Common myeloid progenitor, CD34-positive (primary cell): ENCODE results near the gene FHIP2A.
"Not testable (repeated sequence)": the region's sequence is repeated elsewhere in the genome, so short reads cannot be mapped to it uniquely, and the experiment has no call there.

Experiments used
- CTCF ChIA-PET: fragments of 350-600 bp; sonication (Branson Sonifier 250); formaldehyde crosslinking; loops from one replicate; lab custom pipeline; 2021; ENCODE audit warnings: antibody characterized with exemption; lab: Charles Lee
- POLR2A ChIA-PET: fragments of 350-600 bp; sonication (Branson Sonifier 250); formaldehyde crosslinking; loops from one replicate; lab custom pipeline; 2021; ENCODE audit warnings: antibody characterized with exemption; lab: Charles Lee
- DNase-seq, 3 donors: peaks; one replicate each; pipeline versions ENCODE4 v3.0.0 to v3.0.0-alpha.2; 2013
- H3K27ac ChIP-seq, 2 experiments: 1 replicate in 1 of 2; 2 replicates in 1 of 2; pipeline ENCODE4 v1.7.0; 2013; ENCODE audit warnings: inconsistent platforms in 2 of 2, low read length in 2 of 2, mild to moderate bottlenecking in 2 of 2, low read depth in 1 of 2, moderate library complexity in 1 of 2; ENCODE audit not compliant: severe bottlenecking in 2 of 2, insufficient read depth in 1 of 2, poor library complexity in 1 of 2
- H3K27me3 ChIP-seq, 5 experiments: replicated peaks in 2 of 5; 1 replicate in 3 of 5; 2 replicates in 2 of 5; pipeline versions ENCODE4 v1.6.1 to v1.7.0; 2013; ENCODE audit warnings: low read length in 4 of 5, mild to moderate bottlenecking in 2 of 5, moderate library complexity in 2 of 5, inconsistent platforms in 1 of 5; ENCODE audit not compliant: insufficient read depth in 5 of 5, control insufficient read depth in 4 of 5
- H3K36me3 ChIP-seq, 4 experiments: 1 replicate in 2 of 4; 2 replicates in 2 of 4; pipeline versions ENCODE4 v1.6.1 to v1.7.0; 2013; ENCODE audit warnings: low read length in 3 of 4, control low read depth in 1 of 4, mild to moderate bottlenecking in 1 of 4; ENCODE audit not compliant: control insufficient read depth in 4 of 4, insufficient read depth in 4 of 4
- H3K4me1 ChIP-seq, 4 experiments: 1 replicate in 3 of 4; 2 replicates in 1 of 4; pipeline versions ENCODE4 v1.6.1 to v1.7.1; 2013; ENCODE audit warnings: low read length in 3 of 4, mild to moderate bottlenecking in 3 of 4, control low read depth in 1 of 4, inconsistent platforms in 1 of 4, moderate library complexity in 1 of 4; ENCODE audit not compliant: control insufficient read depth in 4 of 4, insufficient read depth in 4 of 4; ENCODE audit errors: control extremely low read depth in 1 of 4
- H3K4me3 ChIP-seq, 7 experiments: 1 replicate in 4 of 7; 2 replicates in 3 of 7; pipeline versions ENCODE4 v1.5.1 to v1.7.0; 2013; ENCODE audit warnings: mild to moderate bottlenecking in 7 of 7, low read length in 6 of 7, moderate library complexity in 6 of 7, inconsistent platforms in 2 of 7, low read depth in 2 of 7, control low read depth in 1 of 7; ENCODE audit not compliant: insufficient read depth in 4 of 7, control insufficient read depth in 1 of 7; ENCODE audit errors: extremely low read depth in 1 of 7
- H3K9me3 ChIP-seq, 5 experiments: 1 replicate in 4 of 5; 2 replicates in 1 of 5; pipeline versions ENCODE4 v1.6.1 to v1.7.1; 2013; ENCODE audit warnings: low read length in 4 of 5, mild to moderate bottlenecking in 2 of 5, inconsistent platforms in 1 of 5, low read depth in 1 of 5, moderate library complexity in 1 of 5; ENCODE audit not compliant: control insufficient read depth in 4 of 5, insufficient read depth in 2 of 5; ENCODE audit errors: control extremely low read depth in 1 of 5
- WGBS: methylation state at CpG from one replicate; pipeline ENCODE4 v1.1.5; 2013; ENCODE audit not compliant: insufficient coverage; 5-methylcytosine and 5-hydroxymethylcytosine counted together

FHIP2A gene

GRCh38 chr10:114854906-114855305, 33.3 kb downstream of the FHIP2A start:
- POLR2A ChIA-PET = no interaction called here
- H3K36me3 ChIP-seq = peaks cover 34 to 58% (median 47%) of the 10 kb centered on the region in 4 experiments
- no peak overlapping the region for H3K27ac ChIP-seq

GRCh38 chr10:114855776-114856543, 34.4 kb downstream of the FHIP2A start:
- no peaks in the 10 kb centered on the region for H3K9me3 ChIP-seq
- peaks cover 0 to 16% (median 7%) of the 10 kb centered on the region in 4 experiments for H3K4me1 ChIP-seq
- H3K4me3 ChIP-seq = no peak overlapping the region
- POLR2A ChIA-PET = no interaction called here
- H3K36me3 ChIP-seq = peaks cover 28 to 54% (median 42%) of the 10 kb centered on the region in 4 experiments
- DNase-seq = no peak
- WGBS = 100% methylated on average over 1 of the region's 7 CpGs
- no peak overlapping the region for H3K27ac ChIP-seq
- no peaks in the 10 kb centered on the region for H3K27me3 ChIP-seq
- CTCF ChIA-PET = interaction anchor here (1.5 kb wide), 1 partner anchor 23 kb away, joined by 4 read pairs; no protein-coding TSS in a partner anchor

More at GRCh38 chr10:114854906-114855305, 33.3 kb downstream of the FHIP2A start:
- H3K9me3 ChIP-seq = no peaks in the 10 kb centered on the region
- H3K4me3 ChIP-seq = no peak overlapping the region
- no peaks in the 10 kb centered on the region for H3K27me3 ChIP-seq
- DNase-seq = no peak
- no CpG with 5 or more reads among the region's 1 CpG for WGBS
- CTCF ChIA-PET = interaction anchor here (0.7 to 1.5 kb wide), 3 partner anchors 17 to 24 kb away, joined by 3 to 4 read pairs (median 4); no protein-coding TSS in a partner anchor
- H3K4me1 ChIP-seq = peaks cover 0 to 16% (median 7%) of the 10 kb centered on the region in 4 experiments

- Histone ChIP-seq H3K4me1 (peaks cover 0 to 12% (median 7%) of the 10 kb centered on the region in 4 experiments), H3K27me3 (no peaks in the 10 kb centered on the region), H3K4me3 (no peak overlapping the region), H3K36me3 (peaks cover 33 to 62% (median 48%) of the 10 kb centered on the region in 4 experiments), H3K9me3 (no peaks in the 10 kb centered on the region), H3K27ac (no peak overlapping the region)
- CTCF ChIA-PET = no interaction called here
- no peak for DNase-seq
- POLR2A ChIA-PET = interaction anchor here (0.7 kb wide), 1 partner anchor 379 kb away, joined by 3 read pairs; no protein-coding TSS in a partner anchor
- WGBS = 98% methylated on average over 7 of the region's 9 CpGs
These were observed 35.1 kb downstream of the FHIP2A start for GRCh38 chr10:114856544-114857287.

GRCh38 chr10:114857288-114857565, 35.6 kb downstream of the FHIP2A start:
- POLR2A ChIA-PET = interaction anchor here (0.7 kb wide), 1 partner anchor 380 kb away, joined by 3 read pairs; no protein-coding TSS in a partner anchor

GRCh38 chr10:114857922-114858629, 36.5 kb downstream of the FHIP2A start:
- CTCF ChIA-PET = interaction anchor here (1.2 kb wide), 1 partner anchor 13 kb away, joined by 3 read pairs; no protein-coding TSS in a partner anchor

More at GRCh38 chr10:114857288-114857565, 35.6 kb downstream of the FHIP2A start:
- H3K27ac ChIP-seq, DNase-seq, H3K27me3 ChIP-seq, H3K4me1 ChIP-seq, H3K9me3 ChIP-seq, CTCF ChIA-PET, H3K4me3 ChIP-seq: not testable (repeated sequence)
- WGBS = 100% methylated on average over 5 of the region's 8 CpGs
- H3K36me3 ChIP-seq = peaks cover 33 to 64% (median 49%) of the 10 kb centered on the region in 4 experiments

GRCh38 chr10:114859222-114859621, 37.6 kb downstream of the FHIP2A start:
- Histone ChIP-seq H3K27me3 (no peaks in the 10 kb centered on the region), H3K4me3 (no peak overlapping the region), H3K36me3 (peaks cover 36 to 72% (median 55%) of the 10 kb centered on the region in 4 experiments), H3K4me1 (no peaks in the 10 kb centered on the region), H3K9me3 (no peaks in the 10 kb centered on the region), H3K27ac (no peak overlapping the region)
- ChIA-PET POLR2A (no interaction called here), CTCF (interaction anchor here (0.7 to 1.2 kb wide), 2 partner anchors 12 to 20 kb away, joined by 3 read pairs; no protein-coding TSS in a partner anchor)
- no peak for DNase-seq
- WGBS = 99% methylated on average over 7 of the region's 7 CpGs

More at GRCh38 chr10:114857922-114858629, 36.5 kb downstream of the FHIP2A start:
- Histone ChIP-seq H3K27me3 (no peaks in the 10 kb centered on the region), H3K9me3 (no peaks in the 10 kb centered on the region), H3K4me3 (no peak overlapping the region), H3K27ac (no peak overlapping the region), H3K36me3 (peaks cover 38 to 66% (median 51%) of the 10 kb centered on the region in 4 experiments), H3K4me1 (no peaks in the 10 kb centered on the region)
- no peak for DNase-seq
- WGBS = no CpG with 5 or more reads among the region's 2 CpGs
- POLR2A ChIA-PET = no interaction called here
